K562 (cell line): Measurements from ENCODE around the gene JRKL. TPM values are rescaled to one million over a fixed set of nuclear protein-coding genes. Genes with fewer than 3 reads are reported as not detected.
A peak's percentile ranks its signal among the peaks of the same experiment; 100 is the strongest.

Experiments
- ATF1 ChIP-seq, 2 experiments: fragments of 450-650 bp in 1 of 2; IDR thresholded peaks; 2 replicates each; pipeline ENCODE4 v1.6.1; 2016; ENCODE audit warnings: missing compliant biosample characterization in 1 of 2, missing genetic modification characterization in 1 of 2
- ATF4 ChIP-seq: fragments of 450-650 bp; formaldehyde crosslinking; IDR thresholded peaks from 2 replicates; pipeline ENCODE4 v1.4.0; 2022; ENCODE audit warnings: mild to moderate bottlenecking, moderate library complexity
- BRF1 ChIP-seq: IDR thresholded peaks from 3 replicates; pipeline ENCODE4 v1.6.1; 2011; ENCODE audit warnings: borderline replicate concordance, mild to moderate bottlenecking; ENCODE audit not compliant: insufficient read length; ENCODE audit errors: extremely low read depth
- CBFB ChIP-seq: sonication (generic); formaldehyde crosslinking; IDR thresholded peaks from 2 replicates; pipeline ENCODE4 v1.4.0; 2020; ENCODE audit warnings: mild to moderate bottlenecking, missing genetic modification reagents
- CTBP1 ChIP-seq: fragments of 450-650 bp; IDR thresholded peaks from 2 replicates; pipeline ENCODE4 v1.6.1; 2016; ENCODE audit warnings: borderline replicate concordance
- ETV5 ChIP-seq: sonication (generic); formaldehyde crosslinking; IDR thresholded peaks from 2 replicates; pipeline ENCODE4 v1.4.0; 2020; ENCODE audit warnings: low read depth, mild to moderate bottlenecking, missing genetic modification reagents
- HDAC3 ChIP-seq: fragments of 450-650 bp; IDR thresholded peaks from 2 replicates; pipeline ENCODE4 v1.6.1; 2018; ENCODE audit warnings: borderline replicate concordance, mild to moderate bottlenecking, moderate library complexity; ENCODE audit not compliant: partially characterized antibody
- MCM5 ChIP-seq: fragments of 450-650 bp; IDR thresholded peaks from 2 replicates; pipeline ENCODE4 v1.6.1; 2016; ENCODE audit warnings: low read depth
- MNT ChIP-seq, 2 experiments: fragments of 450-650 bp; conservative IDR thresholded peaks; 2 replicates each; pipeline ENCODE4 v1.6.1; 2017; ENCODE audit warnings: mild to moderate bottlenecking in 2 of 2, moderate library complexity in 2 of 2
- MTA3 ChIP-seq: fragments of 450-650 bp; formaldehyde crosslinking; IDR thresholded peaks from 2 replicates; pipeline ENCODE4 v1.6.1; 2017; ENCODE audit warnings: mild to moderate bottlenecking, borderline replicate concordance
- NFATC3 ChIP-seq: fragments of 450-650 bp; IDR thresholded peaks from 2 replicates; pipeline ENCODE4 v1.6.1; 2017; ENCODE audit warnings: mild to moderate bottlenecking
- NFIX ChIP-seq: fragments of 250-450 bp; sonication (Bioruptor Pico); IDR thresholded peaks from 2 replicates; pipeline ENCODE4 v1.4.0; 2020; ENCODE audit warnings: low read depth, mild to moderate bottlenecking, moderate library complexity
- POLR2AphosphoS2 ChIP-seq: IDR thresholded peaks from 2 replicates; pipeline ENCODE4 v1.6.1; 2012; ENCODE audit warnings: low read length, improper control_type of control experiment
- POLR2H ChIP-seq: IDR thresholded peaks from 2 replicates; pipeline ENCODE4 v1.6.1; 2016; ENCODE audit warnings: missing genetic modification characterization, low read depth, mild to moderate bottlenecking, control low read depth, missing compliant biosample characterization, moderate library complexity
- PTTG1 ChIP-seq: fragments of 450-650 bp; IDR thresholded peaks from 2 replicates; pipeline ENCODE4 v1.6.1; 2016; ENCODE audit warnings: low read depth, mild to moderate bottlenecking, missing genetic modification characterization, missing compliant biosample characterization
- RBBP5 ChIP-seq: fragments of 200-600 bp; sonication (generic); IDR thresholded peaks from 2 replicates; pipeline ENCODE4 v1.6.1; 2012; ENCODE audit warnings: borderline replicate concordance, mild to moderate bottlenecking, low read length, control low read depth, inconsistent platforms; ENCODE audit not compliant: insufficient read depth, poor library complexity, severe bottlenecking
- RBFOX2 ChIP-seq: fragments of 200-400 bp; formaldehyde crosslinking; IDR thresholded peaks from 2 replicates; pipeline ENCODE4 v1.6.1; 2017; ENCODE audit warnings: low read depth, mild to moderate bottlenecking, low read length, moderate library complexity
- RBM15 ChIP-seq: fragments of 200-400 bp; formaldehyde crosslinking; IDR thresholded peaks from 2 replicates; pipeline ENCODE4 v1.6.1; 2018; ENCODE audit warnings: mild to moderate bottlenecking, low read length, moderate library complexity; ENCODE audit not compliant: insufficient read depth
- SMAD1 ChIP-seq: fragments of 150-350 bp; IDR thresholded peaks from 2 replicates; pipeline ENCODE4 v1.6.1; 2014; ENCODE audit warnings: low read length, low read depth; ENCODE audit not compliant: partially characterized antibody
- SNRNP70 ChIP-seq: fragments of 200-400 bp; formaldehyde crosslinking; optimal IDR thresholded peaks from 2 replicates; pipeline ENCODE3; 2017; ENCODE audit warnings: low read depth, low read length
- SRSF1 ChIP-seq: fragments of 200-400 bp; formaldehyde crosslinking; IDR thresholded peaks from 2 replicates; pipeline ENCODE4 v1.6.1; 2017; ENCODE audit warnings: mild to moderate bottlenecking, low read depth, low read length, moderate library complexity
- TGIF2 ChIP-seq: sonication (generic); formaldehyde crosslinking; IDR thresholded peaks from 2 replicates; pipeline ENCODE4 v1.8.1; 2022; ENCODE audit warnings: mild to moderate bottlenecking, missing genetic modification reagents, moderate library complexity
- TOE1 ChIP-seq, 2 experiments: fragments of 450-650 bp in 1 of 2; sonication (generic) in 1 of 2; formaldehyde crosslinking in 1 of 2; IDR thresholded peaks; 2 replicates each; pipeline versions ENCODE4 v1.7.1 to v1.8.0; 2016 to 2022; ENCODE audit warnings: borderline replicate concordance in 2 of 2, mild to moderate bottlenecking in 2 of 2, antibody characterized with exemption in 1 of 2, inconsistent platforms in 1 of 2, low read depth in 1 of 2, missing genetic modification reagents in 1 of 2, moderate library complexity in 1 of 2
- ZKSCAN8 ChIP-seq: fragments of 200-800 bp; sonication (Bioruptor generic); IDR thresholded peaks from 2 replicates; pipeline ENCODE4 v1.6.1; 2016; ENCODE audit warnings: missing genetic modification characterization, missing compliant biosample characterization
- ZNF3 ChIP-seq: fragments of 250-450 bp; sonication (Bioruptor Pico); IDR thresholded peaks from 2 replicates; pipeline ENCODE4 v1.5.0; 2021; ENCODE audit warnings: mild to moderate bottlenecking, moderate library complexity
- ZNF589 ChIP-seq: fragments of 200-800 bp; sonication (Bioruptor generic); IDR thresholded peaks from 2 replicates; pipeline ENCODE4 v1.6.1; 2016; ENCODE audit warnings: low read depth, missing genetic modification characterization, missing compliant biosample characterization
- polyA plus RNA-seq, 8 experiments: library from polyadenylated mRNA; depleted of rRNA in 4 of 8; stranded (reverse) in 5 of 8; unstranded in 3 of 8; fragments of >200 nt; fragmentation: Nextera tagmentation in 2 of 8; fragmentation: Illumina TruSeq in 1 of 8; extraction: Ambion mirVana in 2 of 8; extraction: Trizol in 1 of 8; gene quantifications; 2 replicates each; pipeline versions ENCODE4 v1.2.1 to v1.2.3, GENCODE V29; 2011 to 2014; ENCODE audit warnings: inconsistent platforms in 1 of 8, missing spikeins in 1 of 8
- total RNA-seq, 7 experiments: library from RNA; depleted of rRNA in 6 of 7; stranded (reverse); fragments of >200 nt in 6 of 7; fragmentation: Illumina TruSeq in 2 of 7; extraction: Trizol in 2 of 7; gene quantifications; 2 replicates each; pipeline versions ENCODE4 v1.2.1 to v1.2.3, GENCODE V29; 2011 to 2021; ENCODE audit warnings: low replicate concordance in 1 of 7

Gene JRKL
- total and polyA plus RNA-seq, 9 of the 15 experiments (the other 6 are each of a cell fraction or from before 2014, with no cell fraction given) = 4.5 to 14.8 (median 8.5) TPM

GRCh38 chr11:96389720-96390487, at the start of gene JRKL, which contains the start of gene CCDC82 (continued):
- TF ChIP-seq POLR2H (tag) = peak; percentile 63; the same call in 1 of the 2 replicates
- no peak for TF ChIP-seq CBFB
- no peak for TF ChIP-seq SNRNP70
- TF ChIP-seq RBM15 = no peak
- TF ChIP-seq TOE1 (IDR thresholded peaks at IDR 0.05; ENCODE audit: borderline replicate concordance) = peak; percentile 63; the same call in 1 of the 2 replicates
- no peak for TF ChIP-seq TOE1 (CRISPR knock-in tag; IDR thresholded peaks at IDR 0.05; ENCODE audit: borderline replicate concordance, low read depth)
- peak; percentile 19 for TF ChIP-seq RBBP5
- no peak for TF ChIP-seq PTTG1 (tag)
- no peak for TF ChIP-seq CTBP1
- TF ChIP-seq POLR2AphosphoS2 = no peak
- peak; percentile 93 for TF ChIP-seq RBFOX2
- TF ChIP-seq ZNF3 (CRISPR knock-in tag) = no peak
- TF ChIP-seq ATF1 (CRISPR knock-in tag; IDR thresholded peaks at IDR 0.05) = no peak; the same call in 1 of the 2 replicates
- TF ChIP-seq ATF1 (tag; IDR thresholded peaks at IDR 0.05) = peak; percentile 80
- TF ChIP-seq NFIX (CRISPR knock-in tag) = no peak
- TF ChIP-seq ZNF589 (CRISPR knock-in tag) = no peak
- TF ChIP-seq SRSF1 = no peak
- no peak for TF ChIP-seq BRF1
- no peak for TF ChIP-seq ZKSCAN8
- no peak for TF ChIP-seq MCM5
- no peak for TF ChIP-seq NFATC3
- TF ChIP-seq ETV5 = 0 out of 2 replicates have a peak, but pooled peaks have one; percentile 20
- TF ChIP-seq TGIF2 = no peak
- TF ChIP-seq MNT (conservative IDR thresholded peaks at IDR 0.05) = peak; percentile 73 to 77; a peak in 3 of 4 replicates
- peak; percentile 14; the same call in 1 of the 2 replicates for TF ChIP-seq MTA3
- TF ChIP-seq SMAD1 = no peak
- TF ChIP-seq HDAC3 = no peak
- TF ChIP-seq ATF4 (CRISPR knock-in tag) = no peak
